Transverse colon (tissue), 4 donors: ENCODE data around the gene DIPK1B. TPM values are rescaled to one million over a fixed set of nuclear protein-coding genes. Genes with fewer than 3 reads are reported as not detected.

Experiments
- DNase-seq: peaks from one replicate; pipeline ENCODE4 v3.0.0-alpha.2; 2019
- H3K27ac ChIP-seq, 4 donors: fragments of 200-600 bp; sonication (generic); 2 replicates each; pipeline ENCODE4 v1.5.1; 2016 to 2018; ENCODE audit warnings: inconsistent platforms in 4 of 4
- H3K27me3 ChIP-seq: fragments of 200-600 bp; sonication (generic); 2 replicates; pipeline ENCODE4 v1.5.1; 2017; ENCODE audit warnings: inconsistent platforms
- H3K36me3 ChIP-seq, 4 donors: fragments of 200-600 bp; sonication (generic); 2 replicates each; pipeline ENCODE4 v1.5.1; 2017 to 2019; ENCODE audit warnings: inconsistent platforms in 4 of 4
- H3K4me1 ChIP-seq, 4 donors: fragments of 200-600 bp; sonication (generic); 2 replicates each; pipeline ENCODE4 v1.5.1; 2017 to 2020; ENCODE audit warnings: inconsistent platforms in 4 of 4
- H3K4me3 ChIP-seq, 4 donors: fragments of 200-600 bp; sonication (generic); 1 replicate in 1 of 4; 2 replicates in 3 of 4; pipeline versions ENCODE4 v1.5.1 to v1.6.1; 2017 to 2019; ENCODE audit warnings: inconsistent platforms in 4 of 4
- H3K9me3 ChIP-seq, 2 donors: fragments of 200-600 bp; sonication (generic); 2 replicates each; pipeline ENCODE4 v1.5.1; 2017 to 2019; ENCODE audit warnings: inconsistent platforms in 2 of 2
- EP300 ChIP-seq: sonication (generic); formaldehyde crosslinking; IDR thresholded peaks from one replicate; pipeline ENCODE4 v1.6.1; 2017; ENCODE audit warnings: antibody characterized with exemption, low read depth
- POLR2A ChIP-seq: fragments of 450-650 bp; IDR thresholded peaks from one replicate; pipeline ENCODE4 v1.6.1; 2016; ENCODE audit warnings: antibody characterized with exemption, mild to moderate bottlenecking, moderate library complexity
- POLR2AphosphoS5 ChIP-seq, 3 donors: sonication (generic); formaldehyde crosslinking; IDR thresholded peaks; one replicate each; pipeline ENCODE4 v1.6.1; 2016; ENCODE audit warnings: antibody characterized with exemption in 3 of 3
- WGBS, 2 donors: methylation state at CpG; one replicate each; pipeline ENCODE4 v1.1.5; 2018; ENCODE audit warnings: low coverage in 1 of 2; 5-methylcytosine and 5-hydroxymethylcytosine counted together
- in situ Hi-C, 4 donors: fragments of 200-750 bp; cut with MboI; loops; one replicate each; pipeline versions ENCODE4 v1.15.0 to v1.15.1; 2017; ENCODE audit warnings: low sequenced_read_pairs in 3 of 4, low pct_ligation_motif_present in 1 of 4, low pct_unique_long_range_greater_than_20kb in 1 of 4
- intact Hi-C: fragments of 100-400 bp; cut with DNase I; formaldehyde crosslinking; loops from one replicate; pipeline ENCODE4 v1.15.1; 2023; ENCODE audit warnings: low total_unique reads
- total RNA-seq, 4 donors: library from RNA; depleted of rRNA; stranded (reverse); fragments of >200 nt; gene quantifications; one replicate each; pipeline ENCODE4 v1.1.0, GENCODE V29; 2016
- TF ChIP-seq, protein P1 (sequence below), 5 experiments: fragments of 200-600 bp in 3 of 5; fragments of 450-650 bp in 2 of 5; sonication (generic) in 3 of 5; IDR thresholded peaks; 1 replicate in 2 of 5; 2 replicates in 3 of 5; pipeline ENCODE4 v1.5.1; 2016 to 2017; ENCODE audit warnings: antibody characterized with exemption in 5 of 5, inconsistent platforms in 3 of 5, mild to moderate bottlenecking in 2 of 5, moderate library complexity in 1 of 5

DIPK1B gene
- total RNA-seq, 4 donors from 2014 or later, result 3.5 to 12.3 (median 3.9) TPM

DNA sequence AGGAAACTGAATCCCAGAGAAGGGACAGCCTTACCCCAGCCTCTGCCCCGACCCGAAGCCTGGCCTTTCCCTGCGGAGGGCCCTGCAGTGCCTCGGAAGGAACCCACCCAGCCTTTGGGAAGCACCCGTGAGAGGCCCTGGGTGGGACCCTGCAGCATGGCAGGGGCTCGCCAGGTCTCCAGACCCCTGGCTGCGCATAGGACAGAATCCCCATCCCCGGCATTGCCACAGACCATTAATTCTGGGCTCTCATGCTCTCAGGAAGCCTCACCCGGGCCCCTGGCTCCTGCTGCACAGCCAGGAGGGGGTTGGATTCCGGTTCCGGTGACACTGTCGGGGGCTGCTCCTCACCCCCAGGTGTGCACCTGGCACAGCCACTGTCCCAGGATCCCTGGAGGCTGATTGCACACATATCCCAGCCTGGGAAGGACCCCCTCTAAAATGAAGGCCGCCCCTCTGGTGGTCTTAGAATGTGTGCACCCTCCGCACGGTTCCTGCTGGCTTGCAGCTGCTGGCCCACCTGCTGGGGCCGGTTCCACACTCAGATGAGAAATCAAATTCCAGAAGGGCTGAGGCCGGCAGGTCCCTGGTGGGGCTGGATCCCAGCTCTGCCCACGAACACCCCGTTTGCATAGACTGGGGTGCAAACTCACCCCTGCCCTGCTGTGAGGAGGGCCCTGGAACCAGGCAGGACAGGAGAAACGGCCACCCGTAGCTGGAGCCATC, 45.0 kb upstream of the DIPK1B start:
- no peak for DNase-seq
- Histone ChIP-seq H3K27ac (peak overlapping the region in 1 of 4 donors; percentile 5), H3K4me1 (peaks cover 4 to 15% (median 7%) of the 10 kb centered on the region in 4 donors), H3K36me3 (no peaks in the 10 kb centered on the region), H3K4me3 (peak overlapping the region in 2 of 4 donors; percentile 13 to 15), H3K27me3 (peaks cover 86% of the 10 kb centered on the region), H3K9me3 (no peaks in the 10 kb centered on the region)
- intact Hi-C loops, result no loop called here
- TF ChIP-seq EP300 (no peak), POLR2A (no peak), POLR2AphosphoS5 (IDR thresholded peaks at IDR 0.05) (no peak)
- TF ChIP-seq, protein P1, sequence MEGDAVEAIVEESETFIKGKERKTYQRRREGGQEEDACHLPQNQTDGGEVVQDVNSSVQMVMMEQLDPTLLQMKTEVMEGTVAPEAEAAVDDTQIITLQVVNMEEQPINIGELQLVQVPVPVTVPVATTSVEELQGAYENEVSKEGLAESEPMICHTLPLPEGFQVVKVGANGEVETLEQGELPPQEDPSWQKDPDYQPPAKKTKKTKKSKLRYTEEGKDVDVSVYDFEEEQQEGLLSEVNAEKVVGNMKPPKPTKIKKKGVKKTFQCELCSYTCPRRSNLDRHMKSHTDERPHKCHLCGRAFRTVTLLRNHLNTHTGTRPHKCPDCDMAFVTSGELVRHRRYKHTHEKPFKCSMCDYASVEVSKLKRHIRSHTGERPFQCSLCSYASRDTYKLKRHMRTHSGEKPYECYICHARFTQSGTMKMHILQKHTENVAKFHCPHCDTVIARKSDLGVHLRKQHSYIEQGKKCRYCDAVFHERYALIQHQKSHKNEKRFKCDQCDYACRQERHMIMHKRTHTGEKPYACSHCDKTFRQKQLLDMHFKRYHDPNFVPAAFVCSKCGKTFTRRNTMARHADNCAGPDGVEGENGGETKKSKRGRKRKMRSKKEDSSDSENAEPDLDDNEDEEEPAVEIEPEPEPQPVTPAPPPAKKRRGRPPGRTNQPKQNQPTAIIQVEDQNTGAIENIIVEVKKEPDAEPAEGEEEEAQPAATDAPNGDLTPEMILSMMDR (IDR thresholded peaks at IDR 0.05), result no peak
- 59 to 78% methylated on average over 7 to 19 of the region's 21 CpGs for WGBS, 2 donors
- in situ Hi-C loops, result no loop called here

DNA sequence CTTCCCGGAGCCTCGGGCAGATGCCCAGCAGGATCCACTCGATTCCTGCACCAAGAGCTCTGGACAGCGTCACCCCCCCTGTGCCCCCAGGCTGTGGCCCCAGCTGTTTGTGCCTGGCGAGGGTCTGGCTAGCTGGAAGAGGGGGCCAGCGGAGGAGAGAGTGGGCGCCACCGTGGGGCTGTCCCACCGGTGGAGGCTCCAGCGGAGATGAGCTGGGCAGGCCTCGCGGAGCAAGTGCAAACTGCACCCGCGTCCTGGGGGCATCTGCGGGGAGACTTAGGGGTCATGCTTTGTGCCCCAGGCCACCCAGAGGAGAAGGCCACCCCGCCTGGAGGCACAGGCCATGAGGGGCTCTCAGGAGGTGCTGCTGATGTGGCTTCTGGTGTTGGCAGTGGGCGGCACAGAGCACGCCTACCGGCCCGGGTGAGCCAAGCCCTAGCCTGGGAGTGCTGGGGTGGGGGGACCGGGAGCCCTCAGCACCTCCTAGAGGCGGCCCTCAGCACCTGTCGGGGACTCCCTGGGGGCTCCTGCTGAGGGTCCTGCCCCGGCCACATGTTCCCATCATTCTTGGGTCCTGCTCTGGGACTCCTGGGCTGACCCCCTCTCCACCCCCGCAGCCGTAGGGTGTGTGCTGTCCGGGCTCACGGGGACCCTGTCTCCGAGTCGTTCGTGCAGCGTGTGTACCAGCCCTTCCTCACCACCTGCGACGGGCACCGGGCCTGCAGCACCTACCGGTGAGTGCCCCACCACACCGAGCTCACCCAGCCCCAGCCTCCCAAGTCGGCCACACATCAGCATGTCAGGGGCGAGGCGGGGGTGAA, 44.2 kb upstream of the DIPK1B start:
- Histone ChIP-seq H3K4me1 (peaks cover 4 to 15% (median 7%) of the 10 kb centered on the region in 4 donors), H3K9me3 (no peaks in the 10 kb centered on the region), H3K36me3 (no peaks in the 10 kb centered on the region), H3K4me3 (peak overlapping the region in 2 of 4 donors; percentile 9 to 15), H3K27me3 (peaks cover 78% of the 10 kb centered on the region), H3K27ac (no peak overlapping the region)
- intact Hi-C loops (no loop called here), in situ Hi-C loops (no loop called here)
- TF ChIP-seq EP300 (no peak), POLR2A (no peak), POLR2AphosphoS5 (IDR thresholded peaks at IDR 0.05) (no peak)
- TF ChIP-seq, protein P1 (IDR thresholded peaks at IDR 0.05), result no peak
- DNase-seq, result no peak
- WGBS, 2 donors, result 46% methylated on average over 28 of the region's 40 CpGs; no CpG with 5 or more reads in 1 of the 2 donors

DNA sequence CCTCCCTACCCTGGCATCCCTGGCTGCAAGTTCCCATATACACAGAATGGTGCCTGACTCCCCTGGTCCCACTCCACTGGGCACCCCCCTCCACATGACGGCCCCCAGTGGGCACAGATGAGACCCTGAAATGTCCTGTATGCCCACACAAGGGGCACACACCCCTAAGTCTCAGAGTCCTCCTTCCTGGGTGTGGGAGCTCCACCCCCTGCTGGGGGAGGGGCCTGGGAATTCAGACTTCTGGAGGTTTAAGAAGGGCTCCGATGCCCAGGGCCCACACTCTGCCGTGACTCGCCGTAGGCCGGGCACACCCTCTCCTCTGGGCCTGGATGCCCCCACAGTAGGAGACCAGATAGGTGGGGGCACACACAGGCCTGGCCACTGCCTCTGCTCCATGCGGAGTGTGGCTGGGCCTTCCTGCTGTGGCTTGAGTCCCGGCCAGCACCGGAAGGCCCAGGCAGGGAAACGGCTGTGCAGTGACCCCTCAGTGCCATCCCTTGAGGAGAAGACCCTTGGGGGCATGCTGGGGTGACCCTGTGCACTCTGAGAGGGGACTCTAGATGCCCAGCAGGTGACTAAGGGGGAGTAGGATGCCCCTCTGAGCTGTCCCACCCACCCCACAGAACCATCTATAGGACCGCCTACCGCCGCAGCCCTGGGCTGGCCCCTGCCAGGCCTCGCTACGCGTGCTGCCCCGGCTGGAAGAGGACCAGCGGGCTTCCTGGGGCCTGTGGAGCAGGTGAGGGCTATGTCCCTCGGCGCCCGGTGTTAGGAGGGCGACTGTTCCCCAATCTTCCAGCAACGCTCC, 43.2 kb upstream of the DIPK1B start:
- Histone ChIP-seq H3K4me1 (peaks cover 4 to 15% (median 7%) of the 10 kb centered on the region in 4 donors), H3K36me3 (no peaks in the 10 kb centered on the region), H3K27ac (peak overlapping the region in 2 of 4 donors; percentile 2 to 34), H3K4me3 (peak overlapping the region in 1 of 4 donors; percentile 9), H3K27me3 (peaks cover 68% of the 10 kb centered on the region), H3K9me3 (no peaks in the 10 kb centered on the region)
- in situ Hi-C loops (no loop called here), intact Hi-C loops (no loop called here)
- TF ChIP-seq, protein P1 (IDR thresholded peaks at IDR 0.05), result no peak
- TF ChIP-seq EP300 (no peak), POLR2A (no peak), POLR2AphosphoS5 (IDR thresholded peaks at IDR 0.05) (no peak)
- no peak for DNase-seq
- WGBS, 2 donors, result 42% methylated on average over 23 of the region's 23 CpGs; no CpG with 5 or more reads in 1 of the 2 donors
